LNCAP (cell line): Measurements from ENCODE around the gene PRR30.

Experiments
- TF ChIP-seq, protein P1 (sequence below): fragments of 450-650 bp; IDR thresholded peaks from 2 replicates; pipeline ENCODE4 v1.5.1; 2017; ENCODE audit warnings: mild to moderate bottlenecking

PRR30 gene

DNA sequence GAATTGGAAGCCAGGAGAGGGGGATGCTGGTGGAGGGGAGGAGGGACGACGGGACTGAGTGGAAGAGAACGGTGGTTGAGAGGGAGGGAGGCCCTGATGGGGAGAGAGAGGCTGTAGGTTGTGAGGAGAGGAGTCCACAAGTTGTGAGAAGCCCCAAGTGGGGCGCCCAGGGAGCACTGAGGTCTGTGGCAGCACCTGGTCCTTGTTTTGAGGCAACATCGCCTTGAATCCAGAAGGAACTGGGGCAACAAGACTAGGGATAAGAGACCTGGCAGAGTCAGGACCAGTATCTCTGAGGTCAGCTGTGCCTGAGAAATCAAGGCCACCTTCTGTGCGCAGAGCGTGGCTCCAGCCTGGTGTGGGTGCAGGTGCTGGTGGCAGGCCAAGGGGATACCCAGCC is 1.1 kb downstream of the PRR30 start:
- TF ChIP-seq, protein P1, sequence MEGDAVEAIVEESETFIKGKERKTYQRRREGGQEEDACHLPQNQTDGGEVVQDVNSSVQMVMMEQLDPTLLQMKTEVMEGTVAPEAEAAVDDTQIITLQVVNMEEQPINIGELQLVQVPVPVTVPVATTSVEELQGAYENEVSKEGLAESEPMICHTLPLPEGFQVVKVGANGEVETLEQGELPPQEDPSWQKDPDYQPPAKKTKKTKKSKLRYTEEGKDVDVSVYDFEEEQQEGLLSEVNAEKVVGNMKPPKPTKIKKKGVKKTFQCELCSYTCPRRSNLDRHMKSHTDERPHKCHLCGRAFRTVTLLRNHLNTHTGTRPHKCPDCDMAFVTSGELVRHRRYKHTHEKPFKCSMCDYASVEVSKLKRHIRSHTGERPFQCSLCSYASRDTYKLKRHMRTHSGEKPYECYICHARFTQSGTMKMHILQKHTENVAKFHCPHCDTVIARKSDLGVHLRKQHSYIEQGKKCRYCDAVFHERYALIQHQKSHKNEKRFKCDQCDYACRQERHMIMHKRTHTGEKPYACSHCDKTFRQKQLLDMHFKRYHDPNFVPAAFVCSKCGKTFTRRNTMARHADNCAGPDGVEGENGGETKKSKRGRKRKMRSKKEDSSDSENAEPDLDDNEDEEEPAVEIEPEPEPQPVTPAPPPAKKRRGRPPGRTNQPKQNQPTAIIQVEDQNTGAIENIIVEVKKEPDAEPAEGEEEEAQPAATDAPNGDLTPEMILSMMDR, result no peak

- TF ChIP-seq, protein P1, result no peak
Observed at GRCh38 chr2:27137322-27137935, 1.8 kb downstream of the PRR30 start.

DNA sequence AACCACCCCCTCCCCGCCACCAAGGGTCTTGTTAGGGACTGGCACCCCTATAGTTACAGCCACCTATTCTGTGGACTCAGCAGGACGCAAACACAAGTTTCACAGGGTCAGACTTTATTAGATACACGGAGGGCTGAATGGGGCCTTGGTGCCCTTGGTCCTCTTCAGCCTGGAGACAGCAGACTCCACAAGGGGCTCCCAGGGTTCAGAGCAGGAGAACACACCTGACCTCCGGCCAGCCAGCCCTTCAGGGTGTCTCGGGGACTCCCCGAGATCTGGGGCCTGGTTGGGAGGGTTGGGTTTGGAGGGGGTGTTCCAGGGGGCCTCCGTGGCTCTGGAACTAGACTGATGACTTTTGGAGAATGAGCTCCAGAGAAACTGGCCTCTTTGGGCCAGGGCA is 2.5 kb downstream of the PRR30 start:
- TF ChIP-seq, protein P1, result no peak

- TF ChIP-seq, protein P1, result no peak
Observed at GRCh38 chr2:27135478-27135955, 3.7 kb downstream of the PRR30 start.

GRCh38 chr2:27134781-27135477 is 4.3 kb downstream of the PRR30 start:
- TF ChIP-seq, protein P1, result no peak

GRCh38 chr2:27133905-27134780 is 5.1 kb downstream of the PRR30 start, which contains the start of gene PREB:
PREB (minus strand) TSS chr2:27134636; CDS start chr2:27134421, 215 bp downstream.
- TF ChIP-seq, protein P1, result no peak

DNA sequence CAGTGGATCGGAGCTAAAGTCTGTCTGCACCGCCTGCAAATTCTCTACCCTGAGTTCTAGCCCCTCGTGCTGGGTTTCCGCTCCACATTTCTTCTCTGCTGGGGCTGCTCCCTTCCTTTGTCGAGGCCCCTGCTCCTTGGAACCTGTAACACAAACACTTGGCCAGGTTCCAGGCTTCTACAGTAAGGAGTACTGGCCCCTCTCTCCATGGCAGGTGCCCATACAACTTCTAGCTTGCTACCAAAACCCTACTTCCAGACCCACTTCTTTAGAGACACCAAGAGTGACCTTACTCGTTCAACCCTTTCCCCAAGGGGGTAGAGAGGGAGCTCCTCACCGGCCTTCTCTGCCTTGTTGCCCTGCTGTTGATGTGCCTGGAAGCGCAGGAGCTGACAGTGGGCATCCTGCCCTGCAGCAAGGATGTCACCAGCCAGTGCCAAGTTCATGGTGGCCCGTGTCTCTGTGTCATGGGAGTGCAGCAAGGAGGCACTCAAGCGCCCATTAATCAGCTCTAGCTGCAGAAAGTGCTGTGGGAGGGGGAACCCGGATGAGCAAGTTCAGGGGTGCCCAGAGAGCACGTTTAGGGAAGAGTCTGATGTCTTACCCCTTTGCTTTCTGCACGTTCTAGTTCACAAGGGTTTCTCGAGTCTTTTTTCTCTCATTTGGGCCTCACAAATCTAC is 5.9 kb downstream of the PRR30 start:
- TF ChIP-seq, protein P1, result no peak
